Glutamatergic neuron (in vitro differentiated cells): ENCODE data around the gene OR6B3. TPM values are rescaled to one million over a fixed set of nuclear protein-coding genes. Genes with fewer than 3 reads are reported as not detected.

Experiments used
- DNase-seq: peaks from one replicate; pipeline ENCODE4 v3.0.0; 2022
- H3K27ac Mint-ChIP-seq: one replicate; pipeline ENCODE4 v1.8.0; 2020; ENCODE audit warnings: mild to moderate bottlenecking, mixed read lengths, inconsistent platforms; ENCODE audit not compliant: unreplicated experiment
- H3K27me3 Mint-ChIP-seq: one replicate; pipeline ENCODE4 v1.8.0; 2020; ENCODE audit warnings: mild to moderate bottlenecking, moderate library complexity, mixed read lengths, inconsistent platforms; ENCODE audit not compliant: unreplicated experiment
- H3K36me3 Mint-ChIP-seq: one replicate; pipeline ENCODE4 v1.8.0; 2020; ENCODE audit warnings: mild to moderate bottlenecking, mixed read lengths, inconsistent platforms; ENCODE audit not compliant: unreplicated experiment
- H3K4me1 Mint-ChIP-seq: one replicate; pipeline ENCODE4 v1.8.0; 2020; ENCODE audit warnings: mild to moderate bottlenecking, low read depth, mixed read lengths, inconsistent platforms; ENCODE audit not compliant: unreplicated experiment
- H3K4me3 Mint-ChIP-seq: one replicate; pipeline ENCODE4 v1.8.0; 2020; ENCODE audit warnings: mild to moderate bottlenecking, mixed read lengths, inconsistent platforms; ENCODE audit not compliant: unreplicated experiment
- H3K9me3 Mint-ChIP-seq: one replicate; pipeline ENCODE4 v1.8.0; 2020; ENCODE audit warnings: mild to moderate bottlenecking, moderate library complexity, mixed read lengths, inconsistent platforms; ENCODE audit not compliant: unreplicated experiment
- total RNA-seq: library from RNA; stranded (reverse); fragmentation: NEBNext Ultra II Directional; extraction: Animal tissue kit (Norgen Biotek cat#: 25700); gene quantifications from one replicate; pipeline ENCODE4 v1.2.1, GENCODE V29; 2021; ENCODE audit not compliant: unreplicated experiment
- TF ChIP-seq, protein P1 (sequence below): fragments of 200-600 bp; sonication (generic); IDR thresholded peaks from one replicate; pipeline ENCODE4 v1.5.0; 2021; ENCODE audit not compliant: partially characterized antibody, unreplicated experiment

OR6B3 gene
- total RNA-seq, 1 donor from 2014 or later = not detected

DNA sequence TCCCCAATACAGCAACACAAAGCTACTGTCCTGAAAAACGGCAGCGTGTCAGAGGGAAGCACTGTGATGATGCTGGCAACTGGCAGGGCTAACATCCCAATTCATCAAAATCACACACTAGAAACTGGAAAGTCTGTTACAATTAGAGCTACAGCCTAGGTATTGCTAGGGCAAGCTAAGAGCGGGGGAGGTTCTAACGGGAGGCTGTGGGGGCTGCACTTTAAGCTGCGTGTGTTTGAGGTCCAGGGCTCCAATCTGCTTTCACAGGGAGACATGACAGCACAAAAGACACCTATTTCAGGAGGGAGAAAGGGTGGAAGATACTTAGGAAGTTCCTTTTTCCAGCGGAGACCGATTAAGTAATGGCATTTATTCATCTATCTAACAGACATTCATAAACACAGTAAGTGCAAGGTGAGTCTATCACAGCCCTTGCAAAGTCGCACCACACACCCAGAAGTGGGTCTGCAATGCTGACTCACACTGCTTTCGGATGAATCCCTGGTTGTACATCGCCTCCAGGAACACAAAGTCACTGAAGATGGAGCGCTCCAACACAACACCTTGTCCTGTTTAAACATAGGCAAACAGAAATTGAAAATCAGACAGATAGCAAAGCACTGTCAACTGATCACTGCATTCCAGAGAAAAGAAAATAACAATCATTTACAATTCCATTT lies 35.1 kb downstream of the OR6B3 start:
- no peak for DNase-seq
- TF ChIP-seq, protein P1, sequence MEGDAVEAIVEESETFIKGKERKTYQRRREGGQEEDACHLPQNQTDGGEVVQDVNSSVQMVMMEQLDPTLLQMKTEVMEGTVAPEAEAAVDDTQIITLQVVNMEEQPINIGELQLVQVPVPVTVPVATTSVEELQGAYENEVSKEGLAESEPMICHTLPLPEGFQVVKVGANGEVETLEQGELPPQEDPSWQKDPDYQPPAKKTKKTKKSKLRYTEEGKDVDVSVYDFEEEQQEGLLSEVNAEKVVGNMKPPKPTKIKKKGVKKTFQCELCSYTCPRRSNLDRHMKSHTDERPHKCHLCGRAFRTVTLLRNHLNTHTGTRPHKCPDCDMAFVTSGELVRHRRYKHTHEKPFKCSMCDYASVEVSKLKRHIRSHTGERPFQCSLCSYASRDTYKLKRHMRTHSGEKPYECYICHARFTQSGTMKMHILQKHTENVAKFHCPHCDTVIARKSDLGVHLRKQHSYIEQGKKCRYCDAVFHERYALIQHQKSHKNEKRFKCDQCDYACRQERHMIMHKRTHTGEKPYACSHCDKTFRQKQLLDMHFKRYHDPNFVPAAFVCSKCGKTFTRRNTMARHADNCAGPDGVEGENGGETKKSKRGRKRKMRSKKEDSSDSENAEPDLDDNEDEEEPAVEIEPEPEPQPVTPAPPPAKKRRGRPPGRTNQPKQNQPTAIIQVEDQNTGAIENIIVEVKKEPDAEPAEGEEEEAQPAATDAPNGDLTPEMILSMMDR = no peak
- Mint-ChIP-seq H3K4me1 (no peaks in the 10 kb centered on the region), H3K9me3 (peaks cover 6% of the 10 kb centered on the region), H3K4me3 (no peak overlapping the region), H3K36me3 (peaks cover 15% of the 10 kb centered on the region), H3K27ac (no peak overlapping the region), H3K27me3 (peaks cover 5% of the 10 kb centered on the region)

DNA sequence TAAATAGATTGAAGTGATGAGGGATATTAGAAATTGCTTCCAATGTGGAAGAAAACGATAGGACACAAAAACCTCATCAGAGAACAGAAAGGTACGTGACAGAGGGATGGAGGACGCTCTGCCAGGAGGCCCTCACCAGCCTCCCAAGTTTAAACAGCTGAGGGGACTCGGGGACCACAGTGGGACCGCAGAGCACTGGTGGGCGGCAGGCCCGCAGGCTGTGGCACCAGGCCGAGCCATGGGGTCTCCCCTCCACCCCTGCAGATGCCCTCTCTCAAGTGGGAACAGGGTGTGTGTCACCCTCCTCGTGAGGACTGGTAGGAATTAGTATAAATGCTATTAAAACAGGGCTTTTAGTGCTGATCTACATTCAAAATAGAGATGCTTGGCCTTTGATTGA lies 39.0 kb downstream of the OR6B3 start:
- H3K36me3 Mint-ChIP-seq = peaks cover 7% of the 10 kb centered on the region
- peaks cover 4% of the 10 kb centered on the region for H3K9me3 Mint-ChIP-seq
- TF ChIP-seq, protein P1 = no peak
- no peak for DNase-seq
- no peak overlapping the region for H3K27ac Mint-ChIP-seq
- H3K27me3 Mint-ChIP-seq = peaks cover 5% of the 10 kb centered on the region
- H3K4me1 Mint-ChIP-seq = no peaks in the 10 kb centered on the region
- H3K4me3 Mint-ChIP-seq = no peak overlapping the region

DNA sequence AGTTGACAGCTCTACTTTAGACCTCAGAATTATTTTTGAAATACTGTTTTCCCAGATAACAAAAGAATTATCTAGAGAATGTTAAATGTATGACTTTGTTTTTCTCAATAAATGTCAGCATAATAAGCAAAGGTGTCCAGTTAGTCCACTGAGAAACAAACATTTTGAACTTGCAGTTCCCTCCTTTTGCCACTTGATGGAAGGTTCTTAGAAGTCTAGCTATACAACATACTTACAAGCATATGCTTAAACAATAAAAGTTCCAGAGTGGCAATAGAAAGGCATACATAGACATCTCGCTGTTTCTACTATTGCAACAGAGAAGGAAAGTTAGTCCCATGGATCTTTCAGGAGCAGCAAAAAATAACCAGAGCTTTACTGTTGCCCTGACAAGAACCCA lies 40.0 kb downstream of the OR6B3 start:
- Mint-ChIP-seq H3K4me1 (no peaks in the 10 kb centered on the region), H3K27me3 (peaks cover 5% of the 10 kb centered on the region), H3K4me3 (no peak overlapping the region), H3K27ac (no peak overlapping the region), H3K9me3 (peaks cover 4% of the 10 kb centered on the region), H3K36me3 (peaks cover 6% of the 10 kb centered on the region)
- DNase-seq = no peak
- TF ChIP-seq, protein P1 = peak; percentile 50

GRCh38 chr2:240002983-240003382 lies 50.3 kb downstream of the OR6B3 start:
- H3K4me1 Mint-ChIP-seq = peaks cover 10% of the 10 kb centered on the region
- no peaks in the 10 kb centered on the region for H3K36me3 Mint-ChIP-seq
- DNase-seq = no peak
- H3K27me3 Mint-ChIP-seq = no peaks in the 10 kb centered on the region
- TF ChIP-seq, protein P1 = no peak
- H3K27ac Mint-ChIP-seq = no peak overlapping the region
- peaks cover 2% of the 10 kb centered on the region for H3K9me3 Mint-ChIP-seq
- no peak overlapping the region for H3K4me3 Mint-ChIP-seq

- peaks cover 10% of the 10 kb centered on the region for H3K4me1 Mint-ChIP-seq
- H3K36me3 Mint-ChIP-seq = no peaks in the 10 kb centered on the region
- H3K4me3 Mint-ChIP-seq = no peak overlapping the region
- H3K27me3 Mint-ChIP-seq = peaks cover 2% of the 10 kb centered on the region
- TF ChIP-seq, protein P1 = no peak
- peaks cover 2% of the 10 kb centered on the region for H3K9me3 Mint-ChIP-seq
- H3K27ac Mint-ChIP-seq = no peak overlapping the region
- DNase-seq = no peak
Measured at GRCh38 chr2:240000671-240001070, 52.6 kb downstream of the OR6B3 start.
